NCI-H2081 treated with DMSO at 0.1 percent for 48 hours (cell line): ENCODE results near the gene GBX2.
"Not testable (repeated sequence)": the region's sequence is repeated elsewhere in the genome, so short reads cannot be mapped to it uniquely, and the experiment has no call there.

Source experiments
- DNase-seq: peaks from one replicate; lab custom pipeline; 2025; lab: John Stamatoyannopoulos, UW

Gene GBX2

GRCh38 chr2:236155406-236155805 is 12.8 kb downstream of the GBX2 start:
- DNase-seq, result no peak

GRCh38 chr2:236146436-236146835 is 21.8 kb downstream of the GBX2 start:
- no peak for DNase-seq

- no peak for DNase-seq
Observed at GRCh38 chr2:236143811-236144210, 24.4 kb downstream of the GBX2 start.

GRCh38 chr2:236141616-236142015 is 26.6 kb downstream of the GBX2 start:
- not testable (repeated sequence) for DNase-seq

GRCh38 chr2:236137066-236137465 is 31.1 kb downstream of the GBX2 start:
- DNase-seq, result no peak

- no peak for DNase-seq
Observed at GRCh38 chr2:236136538-236136937, 31.6 kb downstream of the GBX2 start.

- no peak for DNase-seq
Observed at GRCh38 chr2:236133410-236134012, 34.7 kb downstream of the GBX2 start.

GRCh38 chr2:236131073-236131692 is 37.0 kb downstream of the GBX2 start:
- DNase-seq, result no peak

GRCh38 chr2:236130349-236130998 is 37.7 kb downstream of the GBX2 start:
- no peak for DNase-seq

- DNase-seq, result no peak
Observed at GRCh38 chr2:236129935-236130334, 38.3 kb downstream of the GBX2 start.

GRCh38 chr2:236128321-236128720 is 39.9 kb downstream of the GBX2 start:
- DNase-seq, result no peak

GRCh38 chr2:236127010-236127409 is 41.2 kb downstream of the GBX2 start:
- DNase-seq, result no peak

- DNase-seq, result no peak
Observed at GRCh38 chr2:236125541-236125940, 42.6 kb downstream of the GBX2 start.

- DNase-seq, result no peak
Observed at GRCh38 chr2:236124182-236124893, 43.8 kb downstream of the GBX2 start.

- no peak for DNase-seq
Observed at GRCh38 chr2:236123716-236124115, 44.5 kb downstream of the GBX2 start.

- no peak for DNase-seq
Observed at GRCh38 chr2:236122236-236122635, 46.0 kb downstream of the GBX2 start.

- DNase-seq, result no peak
Observed at GRCh38 chr2:236121546-236121945, 46.6 kb downstream of the GBX2 start.

GRCh38 chr2:236120829-236121228 is 47.4 kb downstream of the GBX2 start:
- DNase-seq, result no peak

GRCh38 chr2:236120141-236120601 is 48.0 kb downstream of the GBX2 start:
- DNase-seq, result no peak

GRCh38 chr2:236119476-236119875 is 48.7 kb downstream of the GBX2 start:
- no peak for DNase-seq

- DNase-seq, result no peak
Observed at GRCh38 chr2:236119003-236119402, 49.2 kb downstream of the GBX2 start.

- DNase-seq, result peak; percentile 31
Observed at GRCh38 chr2:236117861-236118269, 50.3 kb downstream of the GBX2 start.

- DNase-seq, result no peak
Observed at GRCh38 chr2:236117401-236117800, 50.8 kb downstream of the GBX2 start.
